ENCODE data around the gene MAML2.

The MAML2 gene

DNA sequence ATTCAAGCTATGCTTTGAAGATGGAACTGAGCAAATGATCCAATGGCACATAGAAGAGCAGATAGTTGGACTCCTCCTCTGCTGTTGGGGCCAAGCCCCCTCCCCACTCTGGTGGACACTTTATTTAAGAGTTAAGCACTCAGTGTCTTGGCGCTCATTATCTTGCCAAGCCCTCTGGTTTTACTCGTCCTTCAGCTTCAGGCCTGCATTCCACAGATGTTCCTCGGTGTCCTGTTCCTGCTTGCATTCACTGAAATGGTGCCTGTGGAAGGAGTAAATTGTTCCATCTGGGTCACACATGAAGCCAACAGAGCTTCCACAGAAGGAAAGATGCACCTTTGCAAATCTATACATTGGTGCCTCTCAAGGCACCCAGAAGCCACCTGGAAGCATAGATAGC is 26.1 kb downstream of the MAML2 start:
- DNase-seq: no peak

GRCh38 chr11:96315476-96315875 is 27.5 kb downstream of the MAML2 start:
- no peak for DNase-seq

DNA sequence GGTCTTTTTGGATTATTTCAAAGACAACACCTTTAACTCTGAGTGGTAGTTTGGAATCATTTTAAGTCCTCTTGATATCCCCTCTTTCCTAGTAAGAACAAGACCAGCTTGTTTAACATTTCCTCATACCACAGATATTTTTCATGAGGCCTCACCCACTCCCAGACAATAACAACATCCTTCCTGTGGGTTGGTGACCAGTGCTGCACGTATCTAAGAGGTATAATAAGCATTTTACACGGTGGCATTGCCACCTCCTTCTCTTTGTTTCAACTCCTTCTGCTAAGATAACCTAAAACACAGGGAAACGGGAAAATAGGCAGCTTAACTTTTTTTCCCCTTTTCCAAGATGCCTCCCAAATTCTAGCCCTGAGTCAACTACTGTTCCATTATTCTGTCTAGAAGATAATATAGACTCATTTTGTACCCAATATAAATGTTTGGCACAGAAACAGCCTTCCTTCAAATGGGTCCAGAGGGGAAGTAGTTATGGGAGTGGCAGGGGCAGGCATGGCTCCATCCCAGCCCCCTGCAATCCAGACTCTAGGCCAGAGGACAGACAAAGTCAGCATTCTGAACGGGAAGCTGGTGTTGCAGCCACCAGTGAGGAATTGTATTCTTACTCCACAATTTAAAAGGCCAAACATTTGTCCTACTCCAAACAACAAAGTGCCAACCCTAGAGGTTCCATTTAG is 28.5 kb downstream of the MAML2 start:
- no peak for DNase-seq

- no peak for DNase-seq
Observed at GRCh38 chr11:96313163-96313562, 29.8 kb downstream of the MAML2 start.

DNA sequence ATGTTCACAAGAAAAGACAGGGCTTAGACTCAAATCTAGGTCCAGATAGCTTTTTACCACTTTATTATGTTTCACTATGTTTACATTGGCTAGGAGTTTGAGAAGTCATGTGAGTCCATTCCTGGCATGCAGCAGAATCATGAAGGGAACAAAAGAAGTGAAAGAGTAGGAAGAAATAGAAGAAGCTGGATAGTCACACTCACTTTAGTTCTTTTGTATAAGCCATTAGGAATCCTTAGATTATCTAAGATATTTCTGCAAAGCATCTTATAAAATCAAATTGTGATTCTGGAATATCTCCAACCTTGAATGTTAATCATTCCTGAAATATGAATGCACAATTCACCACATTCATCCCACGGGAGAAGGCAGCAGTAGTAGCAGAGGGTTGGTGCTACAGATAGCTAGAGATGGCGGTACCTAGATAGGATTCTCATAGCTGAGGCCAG is 31.9 kb downstream of the MAML2 start:
- DNase-seq: no peak

- no peak for DNase-seq
Observed at GRCh38 chr11:96310236-96310635, 32.8 kb downstream of the MAML2 start.

DNA sequence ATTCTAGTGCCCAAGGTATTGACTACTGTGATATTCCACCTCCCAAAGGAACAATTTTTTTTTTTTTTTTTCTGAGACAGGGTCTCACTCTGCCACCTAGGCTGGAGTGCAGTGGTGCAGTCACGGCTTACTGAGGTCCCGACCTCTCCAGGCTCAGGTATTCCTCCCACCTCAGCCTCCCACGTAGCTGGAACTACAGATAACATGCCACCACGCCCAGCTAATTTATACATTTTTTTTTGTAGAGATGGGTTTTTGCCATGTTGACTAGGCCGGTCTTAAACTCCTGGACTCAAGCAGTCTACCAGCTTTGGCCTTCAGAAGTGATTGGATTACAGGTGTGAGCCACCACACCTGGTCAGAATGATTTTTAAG is 33.4 kb downstream of the MAML2 start:
- DNase-seq: no peak

DNA sequence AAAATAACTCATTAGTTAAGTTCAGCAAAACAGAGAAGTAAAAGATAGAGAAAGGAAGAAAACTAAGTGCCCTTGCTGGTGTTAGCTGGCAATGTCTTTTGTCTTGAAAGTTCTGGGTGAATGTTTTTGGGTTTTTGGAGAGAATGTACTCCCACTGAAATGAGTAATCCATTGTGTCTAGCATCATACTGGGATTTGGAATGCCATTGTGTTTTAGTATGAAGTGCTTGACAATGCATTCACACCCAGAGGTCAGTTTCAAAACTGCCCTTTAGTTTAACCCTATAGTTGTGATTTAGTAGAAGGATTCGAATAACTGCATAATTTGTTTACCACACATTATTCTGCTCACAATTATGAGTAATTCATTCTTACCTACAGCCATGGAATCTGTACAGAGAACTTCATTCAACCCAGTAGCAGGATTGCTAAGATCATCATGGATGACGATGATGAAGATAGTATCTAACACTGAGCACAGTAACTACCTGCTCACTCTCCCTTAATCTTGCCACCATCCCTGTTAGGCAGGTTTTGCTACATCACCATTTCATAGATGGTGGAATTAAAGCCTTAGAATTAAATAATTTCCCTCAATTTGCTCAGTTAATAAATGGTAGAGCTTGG is 33.9 kb downstream of the MAML2 start:
- no peak for DNase-seq

DNA sequence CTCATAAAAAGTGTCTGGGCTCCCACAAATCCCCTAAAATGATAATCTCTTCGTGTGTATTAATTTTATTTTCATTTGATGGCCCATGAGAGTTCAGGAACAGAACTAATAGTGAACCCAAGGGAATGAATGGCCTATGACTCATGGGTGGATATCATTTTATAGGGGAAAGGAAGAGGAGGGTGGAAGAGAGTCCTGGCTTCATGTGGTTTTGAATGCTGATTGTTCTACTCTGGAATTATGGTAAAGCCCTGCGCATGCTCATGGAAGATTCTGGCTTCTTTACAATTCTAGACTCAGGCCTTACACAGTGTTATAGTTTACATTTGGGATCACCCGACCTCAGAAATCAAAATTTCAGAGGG is 35.2 kb downstream of the MAML2 start:
- DNase-seq: no peak

DNA sequence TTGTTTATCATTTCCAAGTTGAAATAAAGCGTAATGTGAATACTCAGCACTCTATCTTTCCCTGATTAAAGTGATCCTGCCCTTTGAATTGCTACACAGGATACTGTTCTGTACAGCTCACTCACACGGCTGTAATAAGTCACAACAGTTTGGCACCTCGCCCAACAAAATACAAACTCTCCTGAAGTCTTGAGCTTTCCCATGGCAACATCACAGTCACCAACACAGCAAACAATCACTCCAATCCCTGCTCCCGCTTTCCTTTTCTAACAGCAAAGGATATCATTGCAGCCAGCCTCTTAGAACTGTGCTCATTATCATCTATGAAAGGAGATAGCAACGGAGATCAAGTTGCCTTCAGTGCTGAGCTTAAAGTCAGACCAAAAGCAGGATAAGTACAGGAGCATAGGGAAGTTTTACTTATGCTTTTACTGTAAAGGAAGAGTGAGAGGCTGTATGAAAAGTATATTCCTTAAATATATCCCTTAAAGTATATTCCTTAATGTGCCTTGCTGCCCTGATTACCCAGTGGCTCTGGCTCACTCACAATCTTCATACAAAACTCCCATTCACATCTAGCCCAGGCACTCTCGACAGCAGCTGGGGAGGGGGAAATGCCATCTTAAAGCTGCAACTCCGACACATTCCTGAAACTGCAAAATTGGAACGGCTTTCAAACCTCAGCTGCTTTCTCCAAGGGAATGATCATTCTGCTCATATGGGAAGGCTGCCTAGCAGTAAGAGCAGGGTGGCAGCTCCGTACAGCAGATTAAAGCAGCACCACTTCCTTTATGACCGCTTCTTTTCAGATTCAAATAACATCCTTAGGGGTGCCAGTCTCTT is 35.8 kb downstream of the MAML2 start:
- peak; percentile 43 for DNase-seq

DNA sequence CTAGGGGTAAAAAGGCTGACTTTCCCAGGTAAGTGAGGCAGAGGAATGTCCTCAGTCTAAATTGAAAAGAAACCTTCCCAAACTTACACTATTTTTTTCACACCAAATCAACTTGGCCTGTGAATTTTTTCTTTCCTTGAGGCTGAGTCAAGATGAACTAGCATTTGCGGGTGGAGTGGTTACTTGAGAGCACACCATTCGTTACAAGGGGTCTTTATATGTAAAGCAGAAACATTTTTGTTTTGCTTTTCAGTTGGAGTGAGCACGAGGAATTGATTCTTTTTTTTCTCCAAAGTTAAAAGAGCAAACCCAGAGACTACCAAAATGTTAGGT is 36.4 kb downstream of the MAML2 start:
- DNase-seq: no peak

- DNase-seq: no peak
Observed at GRCh38 chr11:96306071-96306470, 36.9 kb downstream of the MAML2 start.

- DNase-seq: no peak
Observed at GRCh38 chr11:96303980-96304379, 39.0 kb downstream of the MAML2 start.

DNA sequence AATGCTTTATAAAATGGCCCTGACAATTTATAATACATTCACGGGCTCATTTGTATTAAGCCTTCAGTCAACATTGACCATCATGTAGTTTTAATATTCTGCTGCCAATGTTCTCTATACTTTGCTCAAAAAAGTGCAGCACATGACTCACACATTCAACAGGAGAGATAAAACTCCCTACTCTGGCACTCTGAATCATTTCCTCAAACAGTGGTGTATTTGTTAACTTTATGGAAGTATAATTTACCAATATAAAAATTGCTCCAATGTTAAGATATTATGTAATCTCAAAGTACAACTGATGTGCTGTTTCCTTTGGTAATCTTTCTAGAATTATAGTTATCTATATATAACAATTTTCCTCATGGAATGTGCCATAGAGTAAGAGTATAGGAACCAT is 39.9 kb downstream of the MAML2 start:
- DNase-seq: no peak

- no peak for DNase-seq
Observed at GRCh38 chr11:96301818-96302217, 41.2 kb downstream of the MAML2 start.

DNA sequence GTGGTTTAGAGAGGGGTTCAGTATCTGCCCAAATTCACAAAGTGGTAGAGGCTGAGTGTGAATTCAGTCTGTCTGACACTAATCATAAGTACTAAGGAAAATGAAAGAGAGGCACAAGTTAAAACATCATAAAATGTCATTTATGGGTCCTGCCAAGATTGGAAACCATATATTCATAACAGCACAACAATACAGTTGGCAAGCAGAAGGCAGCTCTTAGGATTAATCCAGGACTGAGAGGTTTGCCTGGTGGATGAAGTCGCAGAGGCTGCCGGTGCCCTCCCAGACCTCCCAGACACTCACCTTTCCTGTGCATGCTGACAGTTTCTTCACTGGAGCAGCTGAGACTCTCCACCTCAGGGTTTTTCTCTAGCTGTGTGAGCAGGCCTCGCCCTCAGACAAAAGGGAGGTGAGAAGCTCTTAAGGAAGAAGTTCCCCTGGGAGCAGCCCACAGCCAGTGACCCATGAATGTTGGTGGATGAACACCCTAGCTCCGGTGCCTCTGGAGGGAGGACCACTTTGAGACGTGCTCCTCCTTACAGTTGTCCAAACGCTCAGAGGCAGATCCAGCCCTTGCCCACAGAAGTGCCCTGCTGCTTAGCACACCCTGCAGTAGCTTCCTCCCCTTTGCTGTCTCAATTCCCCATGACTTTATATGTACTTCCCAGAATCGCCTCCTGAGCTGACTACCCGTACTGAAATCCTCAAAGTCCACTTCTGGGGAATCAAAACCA is 43.7 kb downstream of the MAML2 start:
- DNase-seq: no peak

GRCh38 chr11:96295369-96295768 is 47.6 kb downstream of the MAML2 start:
- no peak for DNase-seq

GRCh38 chr11:96294289-96294688 is 48.7 kb downstream of the MAML2 start:
- no peak for DNase-seq

- DNase-seq: no peak
Observed at GRCh38 chr11:96293598-96294021, 49.4 kb downstream of the MAML2 start.

GRCh38 chr11:96293109-96293508 is 49.9 kb downstream of the MAML2 start:
- no peak for DNase-seq

GRCh38 chr11:96292291-96293010 is 50.5 kb downstream of the MAML2 start:
- no peak for DNase-seq

DNA sequence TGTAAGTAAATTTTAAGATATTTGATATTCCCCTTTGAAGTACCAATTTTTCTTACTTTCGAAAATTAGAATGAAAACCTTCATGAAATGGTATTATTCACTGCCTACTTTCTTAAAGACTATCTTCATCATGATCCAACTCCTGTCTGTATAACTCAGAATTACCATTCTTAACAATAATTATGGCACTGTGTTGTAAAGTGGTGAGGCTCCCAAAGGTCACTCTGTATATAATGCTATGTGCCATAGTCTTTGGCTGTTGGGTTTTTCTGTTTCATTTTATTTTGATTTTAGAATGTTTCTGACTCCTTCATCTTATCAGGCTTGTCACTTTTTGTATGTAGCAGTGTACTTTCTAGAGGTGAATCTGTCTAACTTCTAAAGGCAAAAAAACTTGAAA is 52.4 kb downstream of the MAML2 start:
- no peak for DNase-seq

- no peak for DNase-seq
Observed at GRCh38 chr11:96290031-96290430, 53.0 kb downstream of the MAML2 start.

Data from NCI-H1436 (cell line).